Measurements from ENCODE around the gene ARHGAP15. TPM values are rescaled to one million over a fixed set of nuclear protein-coding genes. Genes with fewer than 3 reads are reported as not detected.

Gene ARHGAP15
- total and polyA plus RNA-seq, 12 donors, result 1.3 to 7.7 (median 2.8) TPM

DNA sequence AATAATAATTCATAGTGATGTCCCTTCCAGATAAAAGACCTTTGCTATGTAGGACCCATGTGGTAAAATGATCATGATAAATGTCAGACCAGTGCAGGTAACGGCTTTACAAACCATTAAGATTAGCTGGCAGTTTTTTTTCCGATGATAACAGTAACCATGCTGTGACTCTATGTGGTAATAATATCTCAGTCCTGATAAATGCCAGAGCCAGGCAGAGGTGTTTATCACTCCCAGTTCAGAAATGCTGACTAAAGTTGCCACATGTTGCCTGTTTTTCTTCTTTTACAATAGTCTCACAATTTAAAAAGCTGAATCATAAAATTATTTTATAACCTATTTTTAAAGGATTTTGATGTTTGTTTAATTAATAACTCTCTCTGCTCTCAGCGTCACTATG, 565.1 kb downstream of the ARHGAP15 start:
- no peak for TF ChIP-seq CTCF (IDR thresholded peaks at IDR 0.05)
- Histone ChIP-seq H3K4me1 (peaks cover 0 to 5% (median 0%) of the 10 kb centered on the region in 9 donors), H3K4me3 (no peak overlapping the region), H3K9me3 (no peaks in the 10 kb centered on the region), H3K36me3 (no peaks in the 10 kb centered on the region), H3K27ac (no peak overlapping the region), H3K27me3 (no peaks in the 10 kb centered on the region)
- ATAC-seq (no peak), DNase-seq (no peak)
- intact Hi-C loops (cut with DNase I), result no loop called here
- whole genome bisulfite sequencing, 2 donors, result 50 to 57% methylated on average over 3 of the region's 3 CpGs

DNA sequence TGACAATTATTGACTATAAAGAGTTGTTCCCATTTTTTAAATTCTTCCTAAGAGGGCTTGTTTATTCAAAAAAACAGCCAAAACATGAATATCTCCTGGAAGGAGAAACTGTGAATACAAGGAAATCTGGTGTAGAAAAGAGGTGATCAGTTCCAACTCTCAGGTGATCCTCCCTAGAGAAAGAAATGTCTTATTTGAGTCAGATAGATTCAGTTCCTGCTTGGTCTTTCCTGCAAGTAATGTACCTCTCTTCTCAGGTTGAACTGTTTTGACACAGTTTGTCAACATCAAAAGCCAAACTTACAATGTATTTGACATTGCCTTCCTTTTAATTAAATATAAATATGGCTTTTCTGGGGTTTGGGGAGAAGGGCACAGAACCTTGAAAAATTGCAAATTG, 567.4 kb downstream of the ARHGAP15 start:
- no peak for ATAC-seq
- Histone ChIP-seq H3K9me3 (no peaks in the 10 kb centered on the region), H3K4me1 (peaks cover 0 to 5% (median 0%) of the 10 kb centered on the region in 9 donors), H3K27me3 (no peaks in the 10 kb centered on the region), H3K27ac (no peak overlapping the region), H3K36me3 (no peaks in the 10 kb centered on the region), H3K4me3 (no peak overlapping the region)
- no peak for TF ChIP-seq CTCF (IDR thresholded peaks at IDR 0.05)
- intact Hi-C loops (cut with DNase I), result no loop called here
- no peak for DNase-seq

- WGBS, 2 donors, result 89 to 92% methylated on average over 1 of the region's 1 CpG
- TF ChIP-seq CTCF (IDR thresholded peaks at IDR 0.05), result no peak
- Histone ChIP-seq H3K36me3 (no peaks in the 10 kb centered on the region), H3K27ac (no peak overlapping the region), H3K4me1 (peaks cover 0 to 5% (median 0%) of the 10 kb centered on the region in 9 donors), H3K9me3 (no peaks in the 10 kb centered on the region), H3K27me3 (no peaks in the 10 kb centered on the region), H3K4me3 (no peak overlapping the region)
- ATAC-seq, result no peak
- no peak for DNase-seq
- intact Hi-C loops (cut with DNase I), result no loop called here
Measured at GRCh38 chr2:143697744-143698143, 568.5 kb downstream of the ARHGAP15 start.

- peaks cover 0 to 5% (median 0%) of the 10 kb centered on the region in 9 donors for H3K4me1 ChIP-seq
- H3K4me3 ChIP-seq, result no peak overlapping the region
- H3K36me3 ChIP-seq, result peaks cover 0 to under 1% (median 0%) of the 10 kb centered on the region in 9 donors
- H3K27ac ChIP-seq, result no peak overlapping the region
- no peak for DNase-seq
- intact Hi-C loops (cut with DNase I), result no loop called here
- no peaks in the 10 kb centered on the region for H3K9me3 ChIP-seq
- ATAC-seq, result no peak
- 82 to 86% methylated on average over 2 of the region's 2 CpGs for WGBS, 2 donors
- TF ChIP-seq CTCF (IDR thresholded peaks at IDR 0.05), result no peak
- H3K27me3 ChIP-seq, result no peaks in the 10 kb centered on the region
Measured at GRCh38 chr2:143698352-143698751, 569.1 kb downstream of the ARHGAP15 start.

All from heart right ventricle (tissue), 16 donors.